Naive thymus-derived CD4-positive, alpha-beta T cell (primary cell): ENCODE results near the gene CFH. TPM values are rescaled to one million over a fixed set of nuclear protein-coding genes. Genes with fewer than 3 reads are reported as not detected.

Source experiments
- ATAC-seq: fragments of 150-1000 bp; cut with Tn5 transposase; 2 replicates; pipeline ENCODE4 v1.10.0; 2021; ENCODE audit warnings: mild to moderate bottlenecking, moderate library complexity
- CTCF ChIA-PET: fragments of 350-600 bp; sonication (Branson Sonifier 250); formaldehyde crosslinking; loops from one replicate; lab custom pipeline; 2021; ENCODE audit warnings: antibody characterized with exemption; lab: Charles Lee
- POLR2A ChIA-PET: fragments of 350-600 bp; sonication (Branson Sonifier 250); formaldehyde crosslinking; loops from one replicate; lab custom pipeline; 2021; ENCODE audit warnings: antibody characterized with exemption, inconsistent platforms; lab: Charles Lee
- DNase-seq, 9 donors: peaks; one replicate each; pipeline versions ENCODE4 v3.0.0 to v3.0.0-alpha.2; 2020 to 2022; ENCODE audit warnings: mixed read lengths in 1 of 9
- H3K27ac ChIP-seq: one replicate; pipeline ENCODE4 v1.7.0; 2013; ENCODE audit warnings: mild to moderate bottlenecking, low read depth, low read length, moderate library complexity
- H3K27me3 ChIP-seq, 2 donors: one replicate each; pipeline ENCODE4 v1.7.0; 2013; ENCODE audit warnings: low read length in 2 of 2, mild to moderate bottlenecking in 2 of 2, moderate library complexity in 2 of 2; ENCODE audit not compliant: control insufficient read depth in 2 of 2, insufficient read depth in 2 of 2
- H3K36me3 ChIP-seq, 3 experiments: 1 replicate in 2 of 3; 2 replicates in 1 of 3; pipeline ENCODE4 v1.7.0; 2013; ENCODE audit warnings: low read length in 3 of 3, mild to moderate bottlenecking in 3 of 3, moderate library complexity in 1 of 3; ENCODE audit not compliant: insufficient read depth in 3 of 3, control insufficient read depth in 2 of 3
- H3K4me1 ChIP-seq, 2 donors: one replicate each; pipeline ENCODE4 v1.7.0; 2013; ENCODE audit warnings: low read length in 2 of 2, mild to moderate bottlenecking in 2 of 2, moderate library complexity in 1 of 2; ENCODE audit not compliant: control insufficient read depth in 2 of 2, insufficient read depth in 2 of 2
- H3K4me3 ChIP-seq: 2 replicates; pipeline ENCODE4 v1.7.0; 2013; ENCODE audit warnings: mild to moderate bottlenecking, low read length
- H3K9me3 ChIP-seq, 3 experiments: 1 replicate in 2 of 3; 2 replicates in 1 of 3; pipeline ENCODE4 v1.7.0; 2013; ENCODE audit warnings: low read length in 3 of 3; ENCODE audit not compliant: control insufficient read depth in 2 of 3
- H3K27ac Mint-ChIP-seq, 9 donors: one replicate each; pipeline ENCODE4 v1.8.0; 2020 to 2022; ENCODE audit warnings: mixed read lengths in 9 of 9, mild to moderate bottlenecking in 8 of 9, moderate library complexity in 5 of 9, inconsistent platforms in 2 of 9
- H3K27me3 Mint-ChIP-seq, 5 donors: one replicate each; pipeline ENCODE4 v1.8.0; 2021 to 2022; ENCODE audit warnings: mixed read lengths in 5 of 5, mild to moderate bottlenecking in 1 of 5
- H3K36me3 Mint-ChIP-seq, 5 donors: one replicate each; pipeline ENCODE4 v1.8.0; 2020 to 2022; ENCODE audit warnings: mixed read lengths in 5 of 5, mild to moderate bottlenecking in 3 of 5, inconsistent platforms in 1 of 5
- H3K4me1 Mint-ChIP-seq, 7 donors: one replicate each; pipeline ENCODE4 v1.8.0; 2020 to 2022; ENCODE audit warnings: mixed read lengths in 7 of 7, mild to moderate bottlenecking in 3 of 7, inconsistent platforms in 1 of 7
- H3K4me3 Mint-ChIP-seq, 10 donors: one replicate each; pipeline ENCODE4 v1.8.0; 2020 to 2022; ENCODE audit warnings: mild to moderate bottlenecking in 10 of 10, mixed read lengths in 10 of 10, moderate library complexity in 6 of 10, inconsistent platforms in 2 of 10
- H3K9me3 Mint-ChIP-seq, 11 donors: one replicate each; pipeline ENCODE4 v1.8.0; 2020 to 2022; ENCODE audit warnings: mixed read lengths in 11 of 11, mild to moderate bottlenecking in 4 of 11, inconsistent platforms in 1 of 11, moderate library complexity in 1 of 11
- intact Hi-C, 2 donors: fragments of 100-400 bp; cut with micrococcal nuclease; formaldehyde crosslinking; loops; one replicate each; pipeline ENCODE4 v1.15.1; 2023
- polyA plus RNA-seq, 2 donors: library from polyadenylated mRNA; unstranded; fragments of 300-500 nt; fragmentation: Illumina TruSeq; gene quantifications; one replicate each; pipeline ENCODE4 v1.2.3, GENCODE V29; 2021
- total RNA-seq, 6 experiments: library from RNA in 5 of 6; stranded (reverse) in 5 of 6; gene quantifications; 1 replicate in 5 of 6; 2 replicates in 1 of 6; pipeline ENCODE4 v1.2.3 and lab custom pipeline; 2021 to 2026

CFH gene
- total and polyA plus RNA-seq, 7 experiments from 2014 or later: 0.22 to 10.6 (median 1.3) TPM; not detected in 2

DNA sequence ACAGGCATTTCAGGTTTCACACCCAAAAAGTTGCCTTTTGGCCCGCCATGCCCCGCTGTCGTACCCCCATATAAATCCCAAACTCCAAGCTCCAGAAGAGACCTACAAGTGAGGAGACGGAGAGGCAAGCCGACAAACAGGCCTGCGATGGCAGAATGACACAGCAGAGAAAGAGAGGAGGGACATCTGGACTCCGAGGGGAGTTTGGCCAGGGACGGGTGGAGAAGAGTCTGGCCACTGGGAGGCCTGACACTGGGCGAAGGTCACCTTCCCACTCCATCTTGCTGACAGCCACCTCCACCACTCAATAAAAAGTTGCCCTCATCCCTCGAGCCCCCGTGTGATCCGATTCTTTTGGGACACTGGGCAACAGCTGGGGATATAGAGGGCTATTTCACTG, 1.9 kb upstream of the CFH start:
- Histone ChIP-seq H3K9me3 (no peaks in the 10 kb centered on the region), H3K27me3 (no peaks in the 10 kb centered on the region), H3K4me1 (no peaks in the 10 kb centered on the region), H3K36me3 (no peaks in the 10 kb centered on the region), H3K27ac (no peak overlapping the region), H3K4me3 (no peak overlapping the region)
- Mint-ChIP-seq H3K36me3 (no peaks in the 10 kb centered on the region), H3K27ac (no peak overlapping the region), H3K27me3 (peaks cover 0 to 11% (median 0%) of the 10 kb centered on the region in 5 donors), H3K9me3 (no peaks in the 10 kb centered on the region), H3K4me3 (no peak overlapping the region), H3K4me1 (peaks cover 0 to 14% (median 11%) of the 10 kb centered on the region in 7 donors)
- ATAC-seq: no peak
- CTCF ChIA-PET: no interaction called here
- POLR2A ChIA-PET: no interaction called here
- no peak for DNase-seq
- intact Hi-C loops: no loop called here

- DNase-seq (no peak), ATAC-seq (no peak)
- ChIA-PET CTCF (no interaction called here), POLR2A (no interaction called here)
- H3K27ac Mint-ChIP-seq: no peak overlapping the region
- Histone ChIP-seq H3K4me1 (no peaks in the 10 kb centered on the region), H3K27me3 (no peaks in the 10 kb centered on the region), H3K36me3 (no peaks in the 10 kb centered on the region), H3K4me3 (no peak overlapping the region), H3K27ac (no peak overlapping the region), H3K9me3 (no peaks in the 10 kb centered on the region)
- peaks cover 0 to 8% (median 0%) of the 10 kb centered on the region in 5 donors for H3K27me3 Mint-ChIP-seq
- H3K4me1 Mint-ChIP-seq: peaks cover 0 to 16% (median 11%) of the 10 kb centered on the region in 7 donors
- no peaks in the 10 kb centered on the region for H3K9me3 Mint-ChIP-seq
- intact Hi-C loops: no loop called here
- H3K36me3 Mint-ChIP-seq: no peaks in the 10 kb centered on the region
- H3K4me3 Mint-ChIP-seq: no peak overlapping the region
Observed at GRCh38 chr1:196650403-196650802, 1.4 kb upstream of the CFH start.

GRCh38 chr1:196651079-196651478, 764 bp upstream of the CFH start:
- Histone ChIP-seq H3K27me3 (no peaks in the 10 kb centered on the region), H3K4me3 (no peak overlapping the region), H3K4me1 (no peaks in the 10 kb centered on the region), H3K27ac (no peak overlapping the region), H3K9me3 (no peaks in the 10 kb centered on the region), H3K36me3 (no peaks in the 10 kb centered on the region)
- H3K4me1 Mint-ChIP-seq: peaks cover 0 to 18% (median 11%) of the 10 kb centered on the region in 7 donors
- ChIA-PET CTCF (no interaction called here), POLR2A (no interaction called here)
- H3K4me3 Mint-ChIP-seq: peak overlapping the region in 1 of 10 donors; percentile 28
- no peak for ATAC-seq
- no peaks in the 10 kb centered on the region for H3K9me3 Mint-ChIP-seq
- peaks cover 0 to 6% (median 0%) of the 10 kb centered on the region in 5 donors for H3K27me3 Mint-ChIP-seq
- no peaks in the 10 kb centered on the region for H3K36me3 Mint-ChIP-seq
- no peak for DNase-seq
- intact Hi-C loops: no loop called here
- no peak overlapping the region for H3K27ac Mint-ChIP-seq

DNA sequence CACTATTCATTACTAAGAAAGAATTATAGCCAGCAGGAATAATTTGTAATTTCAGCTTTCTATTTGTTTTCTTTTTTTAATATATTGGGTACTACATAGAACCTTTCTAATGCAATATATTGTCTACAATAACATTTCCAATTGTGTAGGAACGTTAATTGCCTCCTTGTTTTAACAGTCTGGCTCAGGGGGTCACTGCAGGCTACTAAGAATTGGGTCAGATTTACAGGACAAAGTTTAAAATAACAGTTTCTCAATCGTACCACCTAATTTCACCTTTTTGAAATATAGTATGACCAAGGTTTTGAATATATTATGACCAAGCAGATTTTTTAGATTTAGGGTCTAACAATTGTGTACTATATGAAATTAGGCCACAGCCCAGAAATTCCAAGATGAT, 2.4 kb downstream of the CFH start:
- no peaks in the 10 kb centered on the region for H3K27me3 ChIP-seq
- no peaks in the 10 kb centered on the region for H3K9me3 Mint-ChIP-seq
- no peaks in the 10 kb centered on the region for H3K9me3 ChIP-seq
- H3K27ac Mint-ChIP-seq: no peak overlapping the region
- peaks cover 0 to 6% (median 0%) of the 10 kb centered on the region in 5 donors for H3K27me3 Mint-ChIP-seq
- ATAC-seq (no peak), DNase-seq (no peak)
- CTCF ChIA-PET: no interaction called here
- no peaks in the 10 kb centered on the region for H3K36me3 ChIP-seq
- no peak overlapping the region for H3K4me3 Mint-ChIP-seq
- intact Hi-C loops: no loop called here
- POLR2A ChIA-PET: no interaction called here
- H3K4me1 ChIP-seq: no peaks in the 10 kb centered on the region
- no peaks in the 10 kb centered on the region for H3K36me3 Mint-ChIP-seq
- no peak overlapping the region for H3K4me3 ChIP-seq
- peaks cover 0 to 18% (median 11%) of the 10 kb centered on the region in 7 donors for H3K4me1 Mint-ChIP-seq
- H3K27ac ChIP-seq: no peak overlapping the region

DNA sequence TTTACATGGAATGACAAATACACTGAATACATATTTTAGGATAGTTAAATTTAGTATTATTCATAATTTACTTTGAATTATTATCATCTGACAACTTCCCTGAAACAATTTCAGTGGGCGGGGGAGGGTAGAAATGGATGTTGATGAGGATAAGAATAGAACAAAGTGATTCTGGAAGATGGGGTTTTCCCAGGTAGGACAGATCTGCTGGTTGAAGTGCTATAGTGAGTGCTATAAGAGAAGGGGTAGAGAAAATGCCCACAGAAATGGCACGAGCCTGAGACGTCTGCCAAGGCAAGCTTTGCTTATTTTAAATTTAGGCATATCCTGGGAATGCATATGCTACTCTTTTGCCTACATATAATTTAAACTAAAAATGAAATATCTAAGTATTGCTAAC, 3.2 kb downstream of the CFH start:
- intact Hi-C loops: no loop called here
- Mint-ChIP-seq H3K4me3 (no peak overlapping the region), H3K9me3 (no peaks in the 10 kb centered on the region), H3K36me3 (no peaks in the 10 kb centered on the region), H3K4me1 (peaks cover 0 to 18% (median 11%) of the 10 kb centered on the region in 7 donors), H3K27me3 (peaks cover 0 to 6% (median 0%) of the 10 kb centered on the region in 5 donors), H3K27ac (no peak overlapping the region)
- Histone ChIP-seq H3K9me3 (no peaks in the 10 kb centered on the region), H3K4me3 (no peak overlapping the region), H3K4me1 (no peaks in the 10 kb centered on the region), H3K27me3 (no peaks in the 10 kb centered on the region), H3K36me3 (no peaks in the 10 kb centered on the region), H3K27ac (no peak overlapping the region)
- CTCF ChIA-PET: no interaction called here
- POLR2A ChIA-PET: no interaction called here
- no peak for DNase-seq
- ATAC-seq: no peak

DNA sequence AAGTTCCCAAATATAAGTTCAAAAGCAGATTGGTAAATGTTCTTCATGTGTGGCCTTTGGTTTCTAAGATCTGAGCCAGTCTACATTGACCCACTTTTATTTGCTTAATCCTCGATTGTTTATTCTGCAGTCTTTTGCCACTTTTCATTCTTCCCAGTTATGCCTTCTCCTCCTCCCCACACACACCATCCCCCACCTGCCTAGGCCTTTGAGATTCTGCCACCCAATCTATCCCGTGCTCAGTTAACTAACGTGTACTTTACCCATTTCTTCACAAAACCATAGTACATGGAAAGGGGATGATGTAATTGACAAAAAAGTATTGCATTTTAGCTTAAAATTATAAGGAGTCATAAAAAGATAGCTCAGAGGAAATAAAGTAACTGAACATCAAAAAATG, 3.7 kb downstream of the CFH start:
- no peaks in the 10 kb centered on the region for H3K9me3 Mint-ChIP-seq
- no peak overlapping the region for H3K4me3 Mint-ChIP-seq
- peaks cover 0 to 18% (median 11%) of the 10 kb centered on the region in 7 donors for H3K4me1 Mint-ChIP-seq
- no peak overlapping the region for H3K4me3 ChIP-seq
- ATAC-seq (no peak), DNase-seq (no peak)
- POLR2A ChIA-PET: no interaction called here
- H3K4me1 ChIP-seq: no peaks in the 10 kb centered on the region
- intact Hi-C loops: no loop called here
- no peaks in the 10 kb centered on the region for H3K36me3 ChIP-seq
- H3K27me3 ChIP-seq: no peaks in the 10 kb centered on the region
- no peaks in the 10 kb centered on the region for H3K9me3 ChIP-seq
- CTCF ChIA-PET: no interaction called here
- H3K27me3 Mint-ChIP-seq: peaks cover 0 to 6% (median 0%) of the 10 kb centered on the region in 5 donors
- no peak overlapping the region for H3K27ac ChIP-seq
- H3K27ac Mint-ChIP-seq: no peak overlapping the region
- H3K36me3 Mint-ChIP-seq: no peaks in the 10 kb centered on the region

GRCh38 chr1:196659471-196659870, 7.6 kb downstream of the CFH start:
- no peaks in the 10 kb centered on the region for H3K36me3 ChIP-seq
- H3K4me1 ChIP-seq: no peaks in the 10 kb centered on the region
- no peak for DNase-seq
- no peaks in the 10 kb centered on the region for H3K9me3 ChIP-seq
- ChIA-PET CTCF (no interaction called here), POLR2A (no interaction called here)
- Mint-ChIP-seq H3K27ac (no peak overlapping the region), H3K36me3 (no peaks in the 10 kb centered on the region), H3K4me1 (peaks cover 0 to 8% (median 0%) of the 10 kb centered on the region in 7 donors), H3K4me3 (no peak overlapping the region), H3K27me3 (no peaks in the 10 kb centered on the region), H3K9me3 (no peaks in the 10 kb centered on the region)
- peak; percentile 22 for ATAC-seq
- H3K27me3 ChIP-seq: no peaks in the 10 kb centered on the region
- H3K4me3 ChIP-seq: no peak overlapping the region
- no peak overlapping the region for H3K27ac ChIP-seq
- intact Hi-C loops: no loop called here
